ENCODE results near the gene GOLGA6L1.
"Not testable (repeated sequence)": the region's sequence is repeated elsewhere in the genome, so short reads cannot be mapped to it uniquely, and the experiment has no call there.

The GOLGA6L1 gene

DNA sequence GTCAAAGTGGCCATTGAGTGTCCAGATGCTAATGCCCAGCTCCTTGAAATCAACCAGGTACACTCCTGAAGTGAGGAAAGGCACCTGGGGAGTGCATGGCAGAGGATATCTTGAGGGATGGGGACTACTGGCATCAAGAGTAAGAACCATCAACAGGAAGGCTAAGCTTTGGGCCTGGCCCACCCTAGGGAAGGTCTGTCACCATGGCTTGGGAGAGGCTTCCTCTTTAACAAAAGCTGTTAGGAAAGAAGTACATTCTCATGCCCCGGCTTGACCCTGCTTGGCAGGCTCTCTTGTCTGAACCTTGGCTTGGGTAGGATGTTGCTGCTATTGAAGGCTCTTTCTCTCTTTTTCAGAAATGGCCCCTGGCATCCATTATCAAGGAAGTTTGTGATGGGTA is 53.5 kb downstream of the GOLGA6L1 start:
- Histone ChIP-seq H3K4me1 (no peaks in the 10 kb centered on the region), H3K4me3 (no peak overlapping the region), H3K36me3 (no peaks in the 10 kb centered on the region), H3K27ac (no peak overlapping the region), H3K27me3 (no peaks in the 10 kb centered on the region), H3K9me3 (no peaks in the 10 kb centered on the region)
- DNase-seq: no peak
- no peak for TF ChIP-seq CTCF (IDR thresholded peaks at IDR 0.05)
- intact Hi-C loops (cut with DNase I; ENCODE audit: low total_unique reads): no loop called here

DNA sequence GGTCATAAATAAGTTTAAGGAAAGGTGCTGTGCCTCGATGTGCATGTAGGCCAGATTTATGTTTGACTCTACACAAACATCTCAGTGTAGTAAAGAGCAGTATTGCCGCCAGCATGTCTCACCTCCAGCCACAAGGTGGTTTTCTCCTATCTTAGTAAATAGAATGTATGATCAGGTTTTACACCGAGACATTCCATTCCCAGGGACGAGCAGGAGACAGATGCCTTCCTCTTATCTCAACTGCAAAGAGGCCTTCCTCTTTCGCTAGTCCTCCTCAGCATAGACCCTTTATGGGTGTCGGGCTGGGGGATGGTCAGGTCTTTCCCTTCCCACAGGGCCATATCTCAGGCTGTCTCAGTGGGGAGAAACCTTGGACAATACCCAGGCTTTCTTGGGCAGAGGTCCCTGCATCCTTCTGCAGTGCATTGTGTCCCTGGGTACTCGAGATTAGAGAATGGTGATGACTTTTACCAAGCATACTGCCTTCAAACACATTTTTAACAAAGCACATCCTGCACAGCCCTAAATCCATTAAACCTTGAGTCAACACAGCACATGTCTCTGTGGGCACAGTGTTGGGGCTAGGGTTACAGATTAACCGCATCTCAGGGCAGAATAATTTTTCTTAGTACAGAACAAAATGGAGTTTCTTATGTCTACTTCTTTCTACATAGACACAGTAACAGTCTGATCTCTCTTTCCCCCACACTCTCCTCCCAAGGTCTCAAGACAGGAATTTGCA is 54.5 kb downstream of the GOLGA6L1 start:
- intact Hi-C loops (cut with DNase I; ENCODE audit: low total_unique reads); H3K36me3 ChIP-seq; H3K27me3 ChIP-seq; DNase-seq; H3K4me1 ChIP-seq; H3K27ac ChIP-seq; H3K9me3 ChIP-seq; H3K4me3 ChIP-seq: not testable (repeated sequence)

DNA sequence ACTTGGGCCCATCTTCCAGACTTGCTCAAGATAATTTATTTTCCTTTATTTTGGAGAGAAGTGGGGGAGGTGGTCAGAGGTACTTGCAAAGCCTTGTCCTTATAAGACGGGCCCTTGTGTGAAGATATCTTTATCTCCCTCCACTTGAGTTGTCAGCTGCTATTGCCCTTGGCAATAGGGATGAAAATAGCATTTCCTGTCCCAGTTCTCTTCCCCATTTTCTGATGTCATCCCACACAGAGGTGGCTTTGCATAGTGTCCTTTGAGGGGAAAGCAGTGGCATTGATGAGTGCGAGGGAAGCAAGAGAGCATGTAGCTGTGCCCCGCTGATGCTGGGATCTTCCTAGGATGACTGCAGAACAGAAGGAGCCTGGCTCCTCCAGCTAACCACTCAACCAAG is 55.4 kb downstream of the GOLGA6L1 start:
- no peaks in the 10 kb centered on the region for H3K27me3 ChIP-seq
- no peak for DNase-seq
- no peaks in the 10 kb centered on the region for H3K4me1 ChIP-seq
- no peak for TF ChIP-seq CTCF (IDR thresholded peaks at IDR 0.05)
- no peaks in the 10 kb centered on the region for H3K9me3 ChIP-seq
- intact Hi-C loops (cut with DNase I; ENCODE audit: low total_unique reads): no loop called here
- H3K36me3 ChIP-seq: no peaks in the 10 kb centered on the region
- H3K4me3 ChIP-seq: no peak overlapping the region
- no peak overlapping the region for H3K27ac ChIP-seq

GRCh38 chr15:23079766-23080165 is 56.9 kb downstream of the GOLGA6L1 start:
- H3K4me3 ChIP-seq: no peak overlapping the region
- intact Hi-C loops (cut with DNase I; ENCODE audit: low total_unique reads): no loop called here
- no peaks in the 10 kb centered on the region for H3K27me3 ChIP-seq
- no peak overlapping the region for H3K27ac ChIP-seq
- no peaks in the 10 kb centered on the region for H3K36me3 ChIP-seq
- no peak for TF ChIP-seq CTCF (IDR thresholded peaks at IDR 0.05)
- DNase-seq: no peak
- H3K9me3 ChIP-seq: no peaks in the 10 kb centered on the region
- no peaks in the 10 kb centered on the region for H3K4me1 ChIP-seq
